ENCODE data around the gene SNCB. TPM values are rescaled to one million over a fixed set of nuclear protein-coding genes. Genes with fewer than 3 reads are reported as not detected.

The SNCB gene
- total RNA-seq, 1 experiment from 2014 or later: 1.7 TPM

- in situ Hi-C loops (cut with HindIII; ENCODE audit: low sequenced_read_pairs): no loop called here
- DNase-seq (ENCODE audit: low spot score): no peak
These were observed 32.3 kb upstream of the SNCB start for GRCh38 chr5:176662371-176663333.

GRCh38 chr5:176661676-176662075 lies 31.3 kb upstream of the SNCB start:
- no peak for DNase-seq (ENCODE audit: low spot score)
- in situ Hi-C loops (cut with HindIII; ENCODE audit: low sequenced_read_pairs): no loop called here

DNA sequence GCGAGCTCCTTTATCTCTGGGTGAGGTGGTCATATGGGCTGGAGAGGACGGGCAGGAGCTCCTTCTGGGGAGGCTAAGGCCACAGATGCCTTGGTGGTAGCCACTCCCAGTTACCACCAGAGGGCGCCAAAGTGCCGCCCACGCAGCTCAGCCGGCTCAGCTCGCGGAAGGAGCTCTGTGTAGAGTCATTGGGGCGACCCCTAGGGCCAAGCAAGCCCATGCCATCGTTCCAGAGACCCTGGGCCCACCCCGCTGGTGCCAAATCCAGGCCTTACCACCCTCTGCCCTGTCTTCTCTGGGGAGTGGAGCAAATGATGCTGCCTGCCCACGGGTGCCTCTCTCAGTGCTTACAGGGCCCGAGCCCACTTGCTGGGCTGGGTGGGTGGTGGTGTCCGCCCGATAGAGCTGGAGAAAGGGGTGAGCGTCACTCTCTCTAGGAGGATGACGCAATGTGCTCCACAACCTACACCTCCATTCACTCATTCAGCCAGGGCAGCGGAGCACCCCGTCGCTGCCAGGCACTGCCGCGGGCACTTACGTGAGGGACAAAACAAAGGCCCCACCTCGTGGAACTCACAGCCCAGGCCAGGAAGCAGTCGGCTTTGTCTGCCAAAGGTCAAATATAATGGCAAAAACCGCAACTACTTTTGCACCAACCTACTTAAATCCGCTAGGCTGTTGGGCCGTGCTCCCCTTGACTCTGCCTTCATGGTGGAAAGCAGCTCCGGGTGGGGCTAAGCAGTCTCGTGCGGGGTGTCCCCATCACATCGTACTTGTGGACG lies 30.7 kb upstream of the SNCB start:
- in situ Hi-C loops (cut with HindIII; ENCODE audit: low sequenced_read_pairs): no loop called here

GRCh38 chr5:176660530-176660859 lies 30.2 kb upstream of the SNCB start:
- no peak for DNase-seq (ENCODE audit: low spot score)
- in situ Hi-C loops (cut with HindIII; ENCODE audit: low sequenced_read_pairs): no loop called here

More for the DNA sequence above, 30.7 kb upstream of the SNCB start:
- peak; percentile 88 for DNase-seq (ENCODE audit: low spot score)

- DNase-seq (ENCODE audit: low spot score): no peak
- in situ Hi-C loops (cut with HindIII; ENCODE audit: low sequenced_read_pairs): no loop called here
These were observed 29.6 kb upstream of the SNCB start for GRCh38 chr5:176659860-176660461.

DNA sequence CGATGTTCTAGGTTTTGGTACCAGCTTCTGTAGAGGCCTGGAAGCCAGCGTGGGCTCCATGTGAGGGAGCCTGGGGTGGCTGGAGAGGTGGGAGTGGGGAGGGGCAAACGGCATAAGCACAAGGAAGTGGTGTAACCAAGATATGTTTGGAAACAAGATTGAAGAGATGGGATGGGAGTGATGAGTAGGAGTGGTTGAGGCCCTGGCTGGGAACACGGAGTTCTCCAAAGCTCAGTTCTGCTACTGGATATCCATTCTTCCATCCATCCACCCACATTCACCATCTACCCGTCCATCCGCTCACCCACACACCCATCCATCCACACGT lies 29.1 kb upstream of the SNCB start:
- in situ Hi-C loops (cut with HindIII; ENCODE audit: low sequenced_read_pairs): no loop called here
- no peak for DNase-seq (ENCODE audit: low spot score)

DNA sequence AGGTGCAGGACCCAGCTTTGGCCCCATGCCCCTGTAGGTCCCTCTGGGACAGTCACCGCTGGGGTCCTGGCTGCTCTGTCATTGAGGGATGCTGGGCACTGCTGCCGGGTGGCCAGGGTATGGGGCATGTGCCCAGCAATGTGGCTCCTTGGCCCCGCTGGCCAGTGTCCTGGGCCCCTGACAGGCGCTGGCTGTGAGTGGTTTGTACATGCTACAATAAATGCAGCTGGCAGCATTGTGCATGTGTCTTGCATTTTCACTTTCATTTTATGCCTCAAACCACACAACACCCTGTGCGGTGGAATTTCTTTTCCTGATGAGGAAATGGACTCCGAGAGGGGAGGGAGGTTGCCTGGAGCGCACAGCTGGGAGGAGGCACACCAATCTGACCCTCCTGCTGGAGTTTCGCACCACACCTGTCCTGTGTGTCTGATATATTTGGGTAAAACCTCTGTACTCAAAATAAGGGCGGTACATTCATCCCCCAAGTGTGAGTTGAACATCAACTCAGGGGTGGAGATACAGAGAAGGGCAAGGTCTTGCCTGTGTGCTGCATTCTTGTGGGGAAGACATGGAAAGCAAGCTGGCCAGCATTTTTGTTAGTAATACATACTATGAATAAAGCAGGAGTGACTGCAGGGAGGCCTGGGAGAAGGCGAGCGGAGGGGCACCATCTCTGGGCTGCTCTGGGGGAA lies 28.6 kb upstream of the SNCB start:
- no peak for DNase-seq (ENCODE audit: low spot score)
- in situ Hi-C loops (cut with HindIII; ENCODE audit: low sequenced_read_pairs): no loop called here

- in situ Hi-C loops (cut with HindIII; ENCODE audit: low sequenced_read_pairs): no loop called here
- DNase-seq (ENCODE audit: low spot score): peak; percentile 90
These were observed 27.8 kb upstream of the SNCB start for GRCh38 chr5:176658007-176658599.

GRCh38 chr5:176656467-176656990 lies 26.2 kb upstream of the SNCB start:
- no peak for DNase-seq (ENCODE audit: low spot score)
- in situ Hi-C loops (cut with HindIII; ENCODE audit: low sequenced_read_pairs): no loop called here

GRCh38 chr5:176654856-176655255 lies 24.5 kb upstream of the SNCB start:
- in situ Hi-C loops (cut with HindIII; ENCODE audit: low sequenced_read_pairs): no loop called here
- DNase-seq (ENCODE audit: low spot score): no peak

- in situ Hi-C loops (cut with HindIII; ENCODE audit: low sequenced_read_pairs): no loop called here
- peak; percentile 68 for DNase-seq (ENCODE audit: low spot score)
These were observed 23.4 kb upstream of the SNCB start for GRCh38 chr5:176653401-176654385.

GRCh38 chr5:176652136-176652535 lies 21.8 kb upstream of the SNCB start:
- in situ Hi-C loops (cut with HindIII; ENCODE audit: low sequenced_read_pairs): no loop called here
- peak; percentile 95 for DNase-seq (ENCODE audit: low spot score)

- in situ Hi-C loops (cut with HindIII; ENCODE audit: low sequenced_read_pairs): no loop called here
- no peak for DNase-seq (ENCODE audit: low spot score)
These were observed 21.2 kb upstream of the SNCB start for GRCh38 chr5:176651472-176651980.

GRCh38 chr5:176650354-176650884 lies 20.1 kb upstream of the SNCB start:
- in situ Hi-C loops (cut with HindIII; ENCODE audit: low sequenced_read_pairs): no loop called here
- no peak for DNase-seq (ENCODE audit: low spot score)

- in situ Hi-C loops (cut with HindIII; ENCODE audit: low sequenced_read_pairs): no loop called here
- no peak for DNase-seq (ENCODE audit: low spot score)
These were observed 18.3 kb upstream of the SNCB start for GRCh38 chr5:176648474-176649194.

DNA sequence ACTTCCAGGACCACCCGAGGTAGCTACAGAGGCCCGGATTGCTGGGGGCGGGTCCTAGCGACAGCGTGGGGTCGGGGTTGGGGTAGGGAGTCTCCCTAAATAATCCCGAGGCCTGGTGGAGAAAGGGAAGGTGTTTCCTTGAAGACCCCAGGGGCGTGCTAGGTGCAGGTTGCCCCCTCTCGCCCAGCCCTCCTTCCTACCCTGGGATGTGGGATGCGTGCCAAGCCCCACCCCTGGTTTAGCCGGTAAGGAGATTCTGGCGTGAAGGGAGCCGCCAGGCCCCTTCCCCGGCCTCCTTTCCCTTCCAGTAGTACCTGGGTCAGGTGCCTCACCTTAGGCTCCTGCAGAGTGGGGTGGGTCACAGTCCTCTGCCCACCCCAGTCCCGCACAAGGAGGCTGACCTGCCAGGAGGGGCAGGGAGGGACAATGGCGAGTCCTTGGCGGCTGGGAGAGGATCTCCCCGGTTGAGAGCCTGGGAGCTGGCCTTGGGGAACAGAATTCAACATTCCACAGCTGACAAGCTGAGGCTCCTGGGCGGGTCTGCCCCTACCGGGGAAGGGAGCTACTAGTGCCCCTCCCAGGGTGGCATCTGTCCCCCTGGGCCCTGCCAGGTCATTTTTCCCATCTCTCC lies 17.6 kb upstream of the SNCB start:
- in situ Hi-C loops (cut with HindIII; ENCODE audit: low sequenced_read_pairs): no loop called here

More for the DNA sequence above, 17.6 kb upstream of the SNCB start:
- no peak for DNase-seq (ENCODE audit: low spot score)

Data from G401 (cell line).